ENCODE measurements around the gene CMTM8.

- TF ChIP-seq POLR2A (IDR thresholded peaks at IDR 0.05) (no peak), CTCF (IDR thresholded peaks at IDR 0.05 in 4 of 5, conservative IDR thresholded peaks at IDR 0.05 in 1 of 5) (no peak)
Measured at GRCh38 chr3:32243519-32243918, 5.0 kb downstream of the CMTM8 start.
